ENCODE data around the gene DNAJB13.

DNA sequence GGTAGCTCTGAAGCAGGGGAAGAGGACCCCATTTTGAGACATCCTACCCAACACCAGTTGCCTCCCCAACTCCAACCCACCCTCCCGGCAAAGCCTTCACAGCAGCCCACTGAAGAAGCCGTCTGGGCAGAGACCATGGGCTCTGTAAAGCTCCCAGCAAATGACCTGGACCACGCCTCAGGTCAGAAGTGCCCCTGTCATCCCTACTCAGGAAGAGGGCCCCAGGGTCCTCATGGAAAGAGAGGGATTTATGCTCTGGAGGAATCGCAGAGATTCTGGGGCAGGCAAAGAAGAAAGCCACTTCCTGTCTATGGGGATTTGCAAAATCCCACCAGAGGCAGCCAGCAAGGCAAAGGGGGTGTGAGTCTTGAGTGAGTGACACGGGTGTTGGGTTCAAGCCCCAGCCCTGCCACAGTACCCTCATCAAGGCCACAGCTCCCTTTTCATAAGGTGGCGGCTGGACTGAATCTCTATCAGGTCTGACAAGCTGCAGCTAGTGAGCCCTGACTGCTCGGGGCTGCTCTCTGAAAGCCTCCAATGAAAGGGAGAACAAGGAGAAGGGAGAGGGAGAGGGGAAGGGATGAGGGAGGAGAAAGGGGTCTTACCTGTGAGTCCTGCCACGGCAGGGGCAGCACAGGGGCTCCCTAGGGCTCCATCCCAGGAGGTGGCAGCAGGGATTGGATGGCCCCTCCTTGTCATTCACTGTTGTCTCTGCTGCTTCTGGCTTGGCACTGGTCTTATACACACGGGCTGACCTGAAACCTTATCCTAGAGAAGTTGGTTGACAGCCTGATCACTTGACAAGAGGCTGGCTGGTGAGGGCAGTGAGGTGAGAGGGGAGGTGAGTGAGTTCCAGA is 57.8 kb downstream of the DNAJB13 start, which contains the start of gene UCP3:
- TF ChIP-seq ZBTB7A (CRISPR knock-in tag; IDR thresholded peaks at IDR 0.05) (no peak), CHD2 (IDR thresholded peaks at IDR 0.05; ENCODE audit: low read depth, low read length) (no peak), CEBPB (IDR thresholded peaks at IDR 0.05; ENCODE audit: borderline replicate concordance, low read depth, low read length) (no peak), ZSCAN29 (CRISPR knock-in tag; conservative IDR thresholded peaks at IDR 0.05) (no peak), ZNF780A (CRISPR knock-in tag; IDR thresholded peaks at IDR 0.05) (no peak), ZNF138 (CRISPR knock-in tag; IDR thresholded peaks at IDR 0.05; ENCODE audit: low read depth) (no peak), PCBP1 (IDR thresholded peaks at IDR 0.05; ENCODE audit: borderline replicate concordance, low read depth, low read length) (no peak)
- TF ChIP-seq, protein P1, sequence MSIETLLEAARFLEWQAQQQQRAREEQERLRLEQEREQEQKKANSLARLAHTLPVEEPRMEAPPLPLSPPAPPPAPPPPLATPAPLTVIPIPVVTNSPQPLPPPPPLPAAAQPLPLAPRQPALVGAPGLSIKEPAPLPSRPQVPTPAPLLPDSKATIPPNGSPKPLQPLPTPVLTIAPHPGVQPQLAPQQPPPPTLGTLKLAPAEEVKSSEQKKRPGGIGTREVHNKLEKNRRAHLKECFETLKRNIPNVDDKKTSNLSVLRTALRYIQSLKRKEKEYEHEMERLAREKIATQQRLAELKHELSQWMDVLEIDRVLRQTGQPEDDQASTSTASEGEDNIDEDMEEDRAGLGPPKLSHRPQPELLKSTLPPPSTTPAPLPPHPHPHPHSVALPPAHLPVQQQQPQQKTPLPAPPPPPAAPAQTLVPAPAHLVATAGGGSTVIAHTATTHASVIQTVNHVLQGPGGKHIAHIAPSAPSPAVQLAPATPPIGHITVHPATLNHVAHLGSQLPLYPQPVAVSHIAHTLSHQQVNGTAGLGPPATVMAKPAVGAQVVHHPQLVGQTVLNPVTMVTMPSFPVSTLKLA (IDR thresholded peaks at IDR 0.05) = no peak
- TF ChIP-seq, protein P2, sequence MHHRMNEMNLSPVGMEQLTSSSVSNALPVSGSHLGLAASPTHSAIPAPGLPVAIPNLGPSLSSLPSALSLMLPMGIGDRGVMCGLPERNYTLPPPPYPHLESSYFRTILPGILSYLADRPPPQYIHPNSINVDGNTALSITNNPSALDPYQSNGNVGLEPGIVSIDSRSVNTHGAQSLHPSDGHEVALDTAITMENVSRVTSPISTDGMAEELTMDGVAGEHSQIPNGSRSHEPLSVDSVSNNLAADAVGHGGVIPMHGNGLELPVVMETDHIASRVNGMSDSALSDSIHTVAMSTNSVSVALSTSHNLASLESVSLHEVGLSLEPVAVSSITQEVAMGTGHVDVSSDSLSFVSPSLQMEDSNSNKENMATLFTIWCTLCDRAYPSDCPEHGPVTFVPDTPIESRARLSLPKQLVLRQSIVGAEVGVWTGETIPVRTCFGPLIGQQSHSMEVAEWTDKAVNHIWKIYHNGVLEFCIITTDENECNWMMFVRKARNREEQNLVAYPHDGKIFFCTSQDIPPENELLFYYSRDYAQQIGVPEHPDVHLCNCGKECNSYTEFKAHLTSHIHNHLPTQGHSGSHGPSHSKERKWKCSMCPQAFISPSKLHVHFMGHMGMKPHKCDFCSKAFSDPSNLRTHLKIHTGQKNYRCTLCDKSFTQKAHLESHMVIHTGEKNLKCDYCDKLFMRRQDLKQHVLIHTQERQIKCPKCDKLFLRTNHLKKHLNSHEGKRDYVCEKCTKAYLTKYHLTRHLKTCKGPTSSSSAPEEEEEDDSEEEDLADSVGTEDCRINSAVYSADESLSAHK (CRISPR knock-in tag; IDR thresholded peaks at IDR 0.05; ENCODE audit: borderline replicate concordance) = no peak
- TF ChIP-seq, protein P3, sequence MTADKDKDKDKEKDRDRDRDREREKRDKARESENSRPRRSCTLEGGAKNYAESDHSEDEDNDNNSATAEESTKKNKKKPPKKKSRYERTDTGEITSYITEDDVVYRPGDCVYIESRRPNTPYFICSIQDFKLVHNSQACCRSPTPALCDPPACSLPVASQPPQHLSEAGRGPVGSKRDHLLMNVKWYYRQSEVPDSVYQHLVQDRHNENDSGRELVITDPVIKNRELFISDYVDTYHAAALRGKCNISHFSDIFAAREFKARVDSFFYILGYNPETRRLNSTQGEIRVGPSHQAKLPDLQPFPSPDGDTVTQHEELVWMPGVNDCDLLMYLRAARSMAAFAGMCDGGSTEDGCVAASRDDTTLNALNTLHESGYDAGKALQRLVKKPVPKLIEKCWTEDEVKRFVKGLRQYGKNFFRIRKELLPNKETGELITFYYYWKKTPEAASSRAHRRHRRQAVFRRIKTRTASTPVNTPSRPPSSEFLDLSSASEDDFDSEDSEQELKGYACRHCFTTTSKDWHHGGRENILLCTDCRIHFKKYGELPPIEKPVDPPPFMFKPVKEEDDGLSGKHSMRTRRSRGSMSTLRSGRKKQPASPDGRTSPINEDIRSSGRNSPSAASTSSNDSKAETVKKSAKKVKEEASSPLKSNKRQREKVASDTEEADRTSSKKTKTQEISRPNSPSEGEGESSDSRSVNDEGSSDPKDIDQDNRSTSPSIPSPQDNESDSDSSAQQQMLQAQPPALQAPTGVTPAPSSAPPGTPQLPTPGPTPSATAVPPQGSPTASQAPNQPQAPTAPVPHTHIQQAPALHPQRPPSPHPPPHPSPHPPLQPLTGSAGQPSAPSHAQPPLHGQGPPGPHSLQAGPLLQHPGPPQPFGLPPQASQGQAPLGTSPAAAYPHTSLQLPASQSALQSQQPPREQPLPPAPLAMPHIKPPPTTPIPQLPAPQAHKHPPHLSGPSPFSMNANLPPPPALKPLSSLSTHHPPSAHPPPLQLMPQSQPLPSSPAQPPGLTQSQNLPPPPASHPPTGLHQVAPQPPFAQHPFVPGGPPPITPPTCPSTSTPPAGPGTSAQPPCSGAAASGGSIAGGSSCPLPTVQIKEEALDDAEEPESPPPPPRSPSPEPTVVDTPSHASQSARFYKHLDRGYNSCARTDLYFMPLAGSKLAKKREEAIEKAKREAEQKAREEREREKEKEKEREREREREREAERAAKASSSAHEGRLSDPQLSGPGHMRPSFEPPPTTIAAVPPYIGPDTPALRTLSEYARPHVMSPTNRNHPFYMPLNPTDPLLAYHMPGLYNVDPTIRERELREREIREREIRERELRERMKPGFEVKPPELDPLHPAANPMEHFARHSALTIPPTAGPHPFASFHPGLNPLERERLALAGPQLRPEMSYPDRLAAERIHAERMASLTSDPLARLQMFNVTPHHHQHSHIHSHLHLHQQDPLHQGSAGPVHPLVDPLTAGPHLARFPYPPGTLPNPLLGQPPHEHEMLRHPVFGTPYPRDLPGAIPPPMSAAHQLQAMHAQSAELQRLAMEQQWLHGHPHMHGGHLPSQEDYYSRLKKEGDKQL (CRISPR knock-in tag; IDR thresholded peaks at IDR 0.05; ENCODE audit: low read depth) = no peak

Data from HepG2 (cell line).